GM12865 (cell line): ENCODE data around the gene ADGRD1.
"Not testable (repeated sequence)": the region's sequence is repeated elsewhere in the genome, so short reads cannot be mapped to it uniquely, and the experiment has no call there.

Experiments
- DNase-seq: peaks from one replicate; pipeline ENCODE4 v3.0.0; 2010; ENCODE audit warnings: low read depth
- H3K4me3 ChIP-seq: 2 replicates; pipeline ENCODE4 v1.5.1; 2011; ENCODE audit warnings: mild to moderate bottlenecking, low read depth, low read length, control low read depth
- TF ChIP-seq, protein P1 (sequence below): IDR thresholded peaks from 2 replicates; pipeline ENCODE4 v1.5.1; 2011; ENCODE audit warnings: low read length, control low read depth, low read depth, inconsistent platforms; ENCODE audit not compliant: insufficient read depth; ENCODE audit errors: missing control alignments

ADGRD1 gene

DNA sequence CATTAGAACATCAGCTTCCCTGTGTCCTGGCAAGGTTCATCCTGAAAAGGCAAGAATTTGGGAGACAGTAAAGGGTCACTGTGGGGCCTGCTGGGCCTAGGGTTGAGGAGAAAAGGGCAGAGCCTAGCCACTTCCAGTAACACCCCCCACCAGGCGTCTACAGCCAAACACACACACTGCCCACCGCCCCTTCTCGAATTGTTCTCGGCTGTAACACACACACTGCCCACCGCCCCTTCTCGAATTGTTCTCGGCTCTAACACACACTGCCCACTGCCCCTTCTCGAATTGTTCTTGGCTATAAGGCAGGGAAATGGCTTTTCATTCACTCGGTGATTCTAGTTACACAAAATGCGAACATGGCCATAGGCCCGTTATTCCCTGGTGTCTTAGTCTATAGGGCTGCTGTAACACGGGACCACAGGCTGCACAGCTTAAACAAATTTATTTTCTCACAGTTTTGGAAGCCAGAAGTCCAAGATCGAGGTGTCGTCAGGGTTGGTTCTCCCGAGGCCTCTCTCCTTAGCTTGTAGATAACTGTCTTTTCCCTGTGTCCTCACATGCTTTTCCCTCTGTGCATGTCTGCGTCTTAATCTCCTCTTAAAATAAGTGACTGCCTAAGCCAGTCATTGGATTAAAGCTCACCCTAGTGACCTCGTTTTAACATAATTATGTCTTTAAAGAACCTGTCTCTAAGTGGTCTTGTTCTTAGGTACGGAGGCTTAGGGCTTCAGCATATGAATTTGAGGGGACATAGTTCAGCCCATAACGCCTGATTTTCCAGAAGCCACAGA is 171.0 kb downstream of the ADGRD1 start:
- DNase-seq: no peak
- TF ChIP-seq, protein P1, sequence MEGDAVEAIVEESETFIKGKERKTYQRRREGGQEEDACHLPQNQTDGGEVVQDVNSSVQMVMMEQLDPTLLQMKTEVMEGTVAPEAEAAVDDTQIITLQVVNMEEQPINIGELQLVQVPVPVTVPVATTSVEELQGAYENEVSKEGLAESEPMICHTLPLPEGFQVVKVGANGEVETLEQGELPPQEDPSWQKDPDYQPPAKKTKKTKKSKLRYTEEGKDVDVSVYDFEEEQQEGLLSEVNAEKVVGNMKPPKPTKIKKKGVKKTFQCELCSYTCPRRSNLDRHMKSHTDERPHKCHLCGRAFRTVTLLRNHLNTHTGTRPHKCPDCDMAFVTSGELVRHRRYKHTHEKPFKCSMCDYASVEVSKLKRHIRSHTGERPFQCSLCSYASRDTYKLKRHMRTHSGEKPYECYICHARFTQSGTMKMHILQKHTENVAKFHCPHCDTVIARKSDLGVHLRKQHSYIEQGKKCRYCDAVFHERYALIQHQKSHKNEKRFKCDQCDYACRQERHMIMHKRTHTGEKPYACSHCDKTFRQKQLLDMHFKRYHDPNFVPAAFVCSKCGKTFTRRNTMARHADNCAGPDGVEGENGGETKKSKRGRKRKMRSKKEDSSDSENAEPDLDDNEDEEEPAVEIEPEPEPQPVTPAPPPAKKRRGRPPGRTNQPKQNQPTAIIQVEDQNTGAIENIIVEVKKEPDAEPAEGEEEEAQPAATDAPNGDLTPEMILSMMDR: no peak

DNA sequence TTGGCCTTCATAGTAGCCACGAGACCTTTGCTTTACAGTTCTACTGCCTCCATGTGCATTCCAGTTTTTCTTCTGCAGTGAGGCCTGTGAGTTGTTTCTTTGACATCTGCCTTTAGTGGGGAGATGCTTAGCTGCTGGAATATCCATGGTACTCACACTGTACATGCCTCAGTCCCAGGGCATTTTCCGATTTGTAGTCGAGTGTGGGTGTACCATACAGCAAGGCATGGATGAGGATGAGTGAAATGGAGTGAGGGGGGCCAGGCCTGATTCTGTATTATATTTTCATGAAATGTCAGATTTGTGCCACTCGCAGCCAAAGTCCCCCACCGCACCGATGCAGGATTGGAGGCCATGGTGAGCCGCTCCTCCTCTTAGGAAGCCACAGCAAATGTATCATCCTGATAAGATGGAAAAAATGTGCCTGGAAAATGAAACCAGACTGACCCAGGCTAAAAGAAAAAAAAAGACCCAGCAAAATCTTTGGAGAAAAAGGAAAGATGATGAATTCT is 173.0 kb downstream of the ADGRD1 start:
- no peak for DNase-seq
- no peak overlapping the region for H3K4me3 ChIP-seq
- TF ChIP-seq, protein P1: no peak

More for the DNA sequence above, 171.0 kb downstream of the ADGRD1 start:
- no peak overlapping the region for H3K4me3 ChIP-seq

DNA sequence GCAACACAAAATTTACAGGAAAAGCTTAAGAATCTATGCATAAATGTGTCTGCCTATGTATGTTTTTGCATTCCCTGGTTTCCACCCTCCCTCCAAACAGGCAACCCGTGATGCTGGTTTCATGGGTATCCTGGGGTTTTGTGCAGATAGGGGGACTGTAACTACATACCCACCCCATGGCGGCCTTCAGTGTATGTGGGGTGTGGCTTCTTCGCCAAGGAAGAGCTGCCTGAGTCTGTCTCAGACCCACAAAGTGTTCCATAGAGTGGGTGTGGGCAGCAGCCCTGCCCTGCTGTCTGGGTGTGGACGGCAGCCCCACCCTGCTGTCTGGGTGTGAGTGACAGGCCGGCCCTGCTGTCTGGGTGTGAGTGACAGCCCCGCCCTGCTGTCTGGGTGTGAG is 174.8 kb downstream of the ADGRD1 start:
- DNase-seq: no peak
- H3K4me3 ChIP-seq: no peak overlapping the region
- TF ChIP-seq, protein P1: no peak

DNA sequence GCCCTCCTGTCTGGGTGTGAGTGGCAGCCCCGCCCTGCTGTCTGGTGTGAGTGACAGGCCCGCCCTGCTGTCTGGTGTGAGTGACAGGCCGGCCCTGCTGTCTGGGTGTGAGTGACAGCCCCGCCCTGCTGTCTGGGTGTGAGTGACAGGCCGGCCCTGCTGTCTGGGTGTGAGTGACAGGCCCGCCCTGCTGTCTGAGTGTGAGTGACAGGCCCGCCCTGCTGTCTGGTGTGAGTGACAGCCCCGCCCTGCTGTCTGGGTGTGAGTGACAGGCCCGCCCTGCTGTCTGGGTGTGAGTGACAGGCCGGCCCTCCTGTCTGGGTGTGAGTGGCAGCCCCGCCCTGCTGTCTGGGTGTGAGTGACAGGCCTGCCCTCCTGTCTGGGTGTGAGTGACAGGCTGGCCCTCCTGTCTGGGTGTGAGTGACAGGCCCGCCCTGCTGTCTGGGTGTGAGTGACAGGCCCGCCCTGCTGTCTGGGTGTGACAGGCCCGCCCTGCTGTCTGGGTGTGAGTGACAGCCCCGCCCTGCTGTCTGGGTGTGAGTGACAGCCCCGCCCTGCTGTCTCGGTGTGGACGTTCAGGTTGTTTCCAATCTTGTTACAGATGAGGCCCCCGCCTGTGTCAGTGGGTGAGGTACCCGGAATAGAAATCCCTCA is 175.4 kb downstream of the ADGRD1 start:
- DNase-seq, H3K4me3 ChIP-seq: not testable (repeated sequence)

DNA sequence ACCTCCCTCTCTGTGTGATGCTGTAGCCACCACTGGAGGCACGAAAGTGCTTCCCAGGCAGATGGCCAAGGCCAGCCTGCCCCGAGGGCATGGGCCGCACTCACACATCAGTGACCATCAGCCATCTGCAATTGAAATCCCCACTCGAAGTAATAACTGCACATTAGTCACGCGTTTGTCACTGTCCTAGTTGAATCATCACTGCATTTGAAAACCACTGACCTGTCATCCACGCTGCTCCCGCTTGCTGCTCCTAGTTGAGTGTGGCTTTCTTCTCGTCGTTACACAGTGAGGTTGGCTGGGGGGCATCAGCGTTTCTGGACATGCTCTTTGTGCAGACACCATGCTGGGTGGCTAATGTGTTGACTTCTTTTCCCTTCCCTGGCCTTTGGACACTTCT is 176.1 kb downstream of the ADGRD1 start:
- DNase-seq: no peak
- H3K4me3 ChIP-seq: no peak overlapping the region
- TF ChIP-seq, protein P1: no peak

DNA sequence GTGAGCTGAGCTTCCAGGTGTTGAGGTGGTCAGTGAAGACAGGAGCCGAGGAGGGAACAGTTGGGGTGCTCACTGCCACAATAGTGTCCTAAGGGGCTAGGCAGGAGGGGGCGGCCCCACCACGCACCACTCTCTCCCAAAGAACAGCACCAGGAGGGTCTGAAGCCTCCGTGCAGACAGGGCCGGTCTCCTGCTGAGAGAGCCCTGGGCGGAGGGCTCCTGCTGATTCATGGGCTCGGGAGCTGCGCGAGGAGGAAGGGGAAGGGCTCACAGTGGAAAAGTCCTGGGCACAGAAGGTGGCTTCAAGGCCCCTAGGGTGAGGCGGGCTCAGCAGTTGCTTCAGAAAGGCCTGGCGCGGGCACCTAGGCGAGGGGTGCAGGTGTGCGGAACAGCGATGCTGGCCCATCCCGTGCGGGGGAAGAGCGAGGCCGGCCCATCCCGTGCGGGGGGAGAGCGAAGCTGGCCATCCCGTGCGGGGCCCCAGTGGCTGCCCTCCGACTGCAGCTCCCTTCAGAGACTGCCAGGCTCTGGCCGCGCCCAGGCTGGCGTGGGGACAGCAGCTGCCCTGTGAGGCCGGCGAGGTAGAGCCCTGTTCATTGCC is 176.7 kb downstream of the ADGRD1 start:
- no peak overlapping the region for H3K4me3 ChIP-seq
- no peak for DNase-seq
- TF ChIP-seq, protein P1: no peak
